ENCODE measurements around the gene EMC6. TPM values are rescaled to one million over a fixed set of nuclear protein-coding genes. Genes with fewer than 3 reads are reported as not detected.

Gene EMC6
- total RNA-seq, 3 donors from 2014 or later (not counting 1 experiment from before 2014, with no cell fraction given) = 29.3 to 34.7 (median 32.1) TPM

- no peak for DNase-seq
- no peak overlapping the region for H3K27ac Mint-ChIP-seq
- H3K4me1 ChIP-seq (ENCODE audit: control insufficient read depth, insufficient read depth, low read length) = peaks cover 18% of the 10 kb centered on the region
- 93% methylated on average over 27 of the region's 27 CpGs for WGBS (ENCODE audit: insufficient coverage)
- H3K4me3 ChIP-seq (ENCODE audit: low read length) = no peak overlapping the region
- TF ChIP-seq CTCF (IDR thresholded peaks at IDR 0.05) = no peak
- H3K27me3 ChIP-seq (ENCODE audit: control insufficient read depth, insufficient read depth, low read length) = no peaks in the 10 kb centered on the region
- no peaks in the 10 kb centered on the region for H3K9me3 ChIP-seq (ENCODE audit: control insufficient read depth, insufficient read depth, low read length)
- H3K9me3 Mint-ChIP-seq = no peaks in the 10 kb centered on the region
- no peak for ATAC-seq
- H3K4me3 Mint-ChIP-seq = no peak overlapping the region
- intact Hi-C loops (cut with micrococcal nuclease) = no loop called here
- no peaks in the 10 kb centered on the region for H3K36me3 Mint-ChIP-seq
- H3K27ac ChIP-seq (ENCODE audit: low read length) = no peak overlapping the region
- H3K36me3 ChIP-seq (ENCODE audit: control insufficient read depth, insufficient read depth, low read length) = no peaks in the 10 kb centered on the region
- H3K4me1 Mint-ChIP-seq = peaks cover 0 to 6% of the 10 kb centered on the region in 2 donors
- no peaks in the 10 kb centered on the region for H3K27me3 Mint-ChIP-seq (ENCODE audit: low read depth in 2 of 2)
Measured at GRCh38 chr17:3678821-3679530, 10.4 kb downstream of the EMC6 start.

GRCh38 chr17:3679531-3680126 is 11.0 kb downstream of the EMC6 start:
- Mint-ChIP-seq H3K27ac (no peak overlapping the region), H3K4me1 (peaks cover 0 to 6% of the 10 kb centered on the region in 2 donors), H3K27me3 (ENCODE audit: low read depth in 2 of 2) (no peaks in the 10 kb centered on the region), H3K4me3 (no peak overlapping the region), H3K36me3 (no peaks in the 10 kb centered on the region), H3K9me3 (no peaks in the 10 kb centered on the region)
- peaks cover 20% of the 10 kb centered on the region for H3K4me1 ChIP-seq (ENCODE audit: control insufficient read depth, insufficient read depth, low read length)
- DNase-seq (no peak), ATAC-seq (no peak)
- H3K27ac ChIP-seq (ENCODE audit: low read length) = no peak overlapping the region
- no peak for TF ChIP-seq CTCF (IDR thresholded peaks at IDR 0.05)
- no peaks in the 10 kb centered on the region for H3K36me3 ChIP-seq (ENCODE audit: control insufficient read depth, insufficient read depth, low read length)
- no peak overlapping the region for H3K4me3 ChIP-seq (ENCODE audit: low read length)
- 76% methylated on average over 20 of the region's 20 CpGs for WGBS (ENCODE audit: insufficient coverage)
- H3K27me3 ChIP-seq (ENCODE audit: control insufficient read depth, insufficient read depth, low read length) = no peaks in the 10 kb centered on the region
- intact Hi-C loops (cut with micrococcal nuclease) = no loop called here
- H3K9me3 ChIP-seq (ENCODE audit: control insufficient read depth, insufficient read depth, low read length) = no peaks in the 10 kb centered on the region

- TF ChIP-seq CTCF (IDR thresholded peaks at IDR 0.05) = no peak
- ATAC-seq = no peak
- Histone ChIP-seq H3K36me3 (ENCODE audit: control insufficient read depth, insufficient read depth, low read length) (no peaks in the 10 kb centered on the region), H3K9me3 (ENCODE audit: control insufficient read depth, insufficient read depth, low read length) (no peaks in the 10 kb centered on the region), H3K4me3 (ENCODE audit: low read length) (no peak overlapping the region), H3K27ac (ENCODE audit: low read length) (no peak overlapping the region), H3K4me1 (ENCODE audit: control insufficient read depth, insufficient read depth, low read length) (peaks cover 20% of the 10 kb centered on the region), H3K27me3 (ENCODE audit: control insufficient read depth, insufficient read depth, low read length) (no peaks in the 10 kb centered on the region)
- H3K27me3 Mint-ChIP-seq (ENCODE audit: low read depth in 2 of 2) = no peaks in the 10 kb centered on the region
- WGBS (ENCODE audit: insufficient coverage) = 88% methylated on average over 12 of the region's 12 CpGs
- H3K27ac Mint-ChIP-seq = no peak overlapping the region
- H3K36me3 Mint-ChIP-seq = no peaks in the 10 kb centered on the region
- H3K4me1 Mint-ChIP-seq = peaks cover 0 to 6% of the 10 kb centered on the region in 2 donors
- intact Hi-C loops (cut with micrococcal nuclease) = no loop called here
- H3K9me3 Mint-ChIP-seq = no peaks in the 10 kb centered on the region
- H3K4me3 Mint-ChIP-seq = no peak overlapping the region
- no peak for DNase-seq
Measured at GRCh38 chr17:3681057-3681456, 12.4 kb downstream of the EMC6 start.

Data from natural killer cell (primary cell).